Mesenchymal stem cell (in vitro differentiated cells and primary cell): Measurements from ENCODE around the gene ATP5F1D.

Experiments
- DNase-seq: peaks from one replicate; pipeline ENCODE4 v3.0.0-alpha.2; 2013
- H2AFZ ChIP-seq: one replicate; pipeline ENCODE4 v1.6.1; 2013; ENCODE audit warnings: low read depth, mild to moderate bottlenecking, control low read depth, inconsistent platforms, low read length, moderate library complexity
- H2AK5ac ChIP-seq: 2 replicates; pipeline ENCODE4 v1.6.1; 2013; ENCODE audit warnings: low read length, moderate library complexity, mild to moderate bottlenecking, inconsistent platforms; ENCODE audit not compliant: severe bottlenecking
- H2BK120ac ChIP-seq: one replicate; pipeline ENCODE4 v1.6.1; 2013; ENCODE audit warnings: low read depth, mild to moderate bottlenecking, inconsistent platforms, low read length, moderate library complexity
- H2BK12ac ChIP-seq, 2 experiments: one replicate each; pipeline ENCODE4 v1.6.1; 2013; ENCODE audit warnings: inconsistent platforms in 2 of 2, low read length in 2 of 2, mild to moderate bottlenecking in 2 of 2, moderate library complexity in 2 of 2, control low read depth in 1 of 2
- H2BK15ac ChIP-seq: one replicate; pipeline ENCODE4 v1.6.1; 2013; ENCODE audit warnings: mild to moderate bottlenecking, low read depth, inconsistent platforms; ENCODE audit not compliant: poor library complexity, severe bottlenecking
- H2BK5ac ChIP-seq: 2 replicates; pipeline ENCODE4 v1.6.1; 2013; ENCODE audit warnings: low read depth, mild to moderate bottlenecking, low read length, control low read depth, inconsistent platforms; ENCODE audit not compliant: poor library complexity, severe bottlenecking
- H3K14ac ChIP-seq, 2 experiments: one replicate each; pipeline ENCODE4 v1.6.1; 2013; ENCODE audit warnings: inconsistent platforms in 2 of 2, low read length in 2 of 2, control low read depth in 1 of 2, mild to moderate bottlenecking in 1 of 2, moderate library complexity in 1 of 2
- H3K18ac ChIP-seq, 2 experiments: one replicate each; pipeline ENCODE4 v1.6.1; 2013; ENCODE audit warnings: inconsistent platforms in 2 of 2, low read length in 2 of 2, control low read depth in 1 of 2, low read depth in 1 of 2, mild to moderate bottlenecking in 1 of 2
- H3K23ac ChIP-seq, 2 experiments: one replicate each; pipeline ENCODE4 v1.6.1; 2013; ENCODE audit warnings: inconsistent platforms in 2 of 2, low read length in 2 of 2, mild to moderate bottlenecking in 2 of 2, moderate library complexity in 2 of 2, control low read depth in 1 of 2
- H3K27ac ChIP-seq: 2 replicates; pipeline ENCODE4 v1.5.1; 2013; ENCODE audit warnings: mild to moderate bottlenecking, moderate library complexity, low read length, control low read depth, inconsistent platforms; ENCODE audit not compliant: poor library complexity, severe bottlenecking
- H3K27me3 ChIP-seq, 2 experiments: 2 replicates each; pipeline versions ENCODE4 v1.6.1 to v1.7.0; 2013; ENCODE audit warnings: low read length in 2 of 2, mild to moderate bottlenecking in 2 of 2, moderate library complexity in 2 of 2, control low read depth in 1 of 2, inconsistent platforms in 1 of 2; ENCODE audit not compliant: control insufficient read depth in 1 of 2, insufficient read depth in 1 of 2
- H3K36me3 ChIP-seq, 2 experiments: 2 replicates each; pipeline versions ENCODE4 v1.6.1 to v1.7.0; 2013; ENCODE audit warnings: low read length in 2 of 2, control low read depth in 1 of 2, inconsistent platforms in 1 of 2, low read depth in 1 of 2, mild to moderate bottlenecking in 1 of 2; ENCODE audit not compliant: insufficient read depth in 2 of 2, control insufficient read depth in 1 of 2
- H3K4ac ChIP-seq, 2 experiments: one replicate each; pipeline ENCODE4 v1.6.1; 2013; ENCODE audit warnings: inconsistent platforms in 2 of 2, low read length in 2 of 2, mild to moderate bottlenecking in 2 of 2, moderate library complexity in 2 of 2, control low read depth in 1 of 2, low read depth in 1 of 2
- H3K4me1 ChIP-seq: 2 replicates; pipeline ENCODE4 v1.6.1; 2013; ENCODE audit warnings: low read depth, low read length, control low read depth; ENCODE audit not compliant: control insufficient read depth, insufficient read depth
- H3K4me2 ChIP-seq: 2 replicates; pipeline ENCODE4 v1.6.1; 2013; ENCODE audit warnings: low read length, mild to moderate bottlenecking, inconsistent platforms; ENCODE audit not compliant: poor library complexity, severe bottlenecking
- H3K4me3 ChIP-seq, 2 experiments: 2 replicates each; pipeline versions ENCODE4 v1.5.1 to v1.7.0; 2013; ENCODE audit warnings: low read length in 2 of 2, mild to moderate bottlenecking in 2 of 2, control low read depth in 1 of 2, low read depth in 1 of 2; ENCODE audit not compliant: insufficient read depth in 1 of 2
- H3K79me1 ChIP-seq: replicated peaks from 2 replicates; pipeline ENCODE4 v1.6.1; 2013; ENCODE audit warnings: mild to moderate bottlenecking, control low read depth, low read length, inconsistent platforms; ENCODE audit not compliant: poor library complexity, severe bottlenecking
- H3K9ac ChIP-seq: 2 replicates; pipeline ENCODE4 v1.7.0; 2013; ENCODE audit warnings: mild to moderate bottlenecking, low read length, moderate library complexity
- H3K9me3 ChIP-seq: 2 replicates; pipeline ENCODE4 v1.7.0; 2013; ENCODE audit warnings: mild to moderate bottlenecking, low read length; ENCODE audit not compliant: control insufficient read depth
- H4K8ac ChIP-seq: one replicate; pipeline ENCODE4 v1.6.1; 2013; ENCODE audit warnings: inconsistent platforms, mild to moderate bottlenecking, low read length, moderate library complexity
- H4K91ac ChIP-seq: one replicate; pipeline ENCODE4 v1.6.1; 2013; ENCODE audit warnings: mild to moderate bottlenecking, low read length, inconsistent platforms
- WGBS: methylation state at CpG from one replicate; pipeline ENCODE4 v1.1.7; 2013; ENCODE audit warnings: mixed read lengths; 5-methylcytosine and 5-hydroxymethylcytosine counted together

ATP5F1D gene

GRCh38 chr19:1273263-1274041, 31.9 kb downstream of the ATP5F1D start:
- Histone ChIP-seq H3K18ac (no peak overlapping the region), H3K4me3 (peak overlapping the region in 1 of 2 experiments; percentile 24), H3K4me1 (peaks cover 50% of the 10 kb centered on the region), H2BK12ac (no peak overlapping the region), H3K4ac (no peak overlapping the region), H4K8ac (peak overlapping the region; percentile 60), H2AK5ac (no peak overlapping the region), H2AFZ (no peak overlapping the region), H2BK15ac (no peak overlapping the region), H3K27ac (peak overlapping the region; percentile 8), H3K9ac (peak overlapping the region; percentile 94), H3K4me2 (no peak overlapping the region), H3K27me3 (no peaks in the 10 kb centered on the region), H2BK120ac (no peak overlapping the region), H3K14ac (no peak overlapping the region), H3K79me1 (peaks cover 15% of the 10 kb centered on the region), H3K36me3 (peaks cover 52 to 63% of the 10 kb centered on the region in 2 experiments), H4K91ac (peak overlapping the region; percentile 65), H3K23ac (no peak overlapping the region), H2BK5ac (no peak overlapping the region), H3K9me3 (no peaks in the 10 kb centered on the region)
- 94% methylated on average over 25 of the region's 25 CpGs for whole genome bisulfite sequencing
- no peak for DNase-seq

GRCh38 chr19:1274081-1274851, 32.7 kb downstream of the ATP5F1D start:
- no peaks in the 10 kb centered on the region for H3K27me3 ChIP-seq
- no peaks in the 10 kb centered on the region for H3K9me3 ChIP-seq
- peak overlapping the region; percentile 15 for H3K27ac ChIP-seq
- H2AFZ ChIP-seq: no peak overlapping the region
- H4K91ac ChIP-seq: no peak overlapping the region
- no peak overlapping the region for H3K18ac ChIP-seq
- H2AK5ac ChIP-seq: no peak overlapping the region
- no peak for DNase-seq
- 94% methylated on average over 43 of the region's 46 CpGs for WGBS
- peaks cover 46% of the 10 kb centered on the region for H3K4me1 ChIP-seq
- H3K14ac ChIP-seq: no peak overlapping the region
- no peak overlapping the region for H2BK5ac ChIP-seq
- no peak overlapping the region for H2BK12ac ChIP-seq
- peaks cover 58 to 70% of the 10 kb centered on the region in 2 experiments for H3K36me3 ChIP-seq
- peak overlapping the region; percentile 37 for H2BK15ac ChIP-seq
- peaks cover 19% of the 10 kb centered on the region for H3K79me1 ChIP-seq
- H3K4me2 ChIP-seq: no peak overlapping the region
- peak overlapping the region; percentile 94 for H3K9ac ChIP-seq
- H4K8ac ChIP-seq: peak overlapping the region; percentile 39
- peak overlapping the region in 1 of 2 experiments; percentile 88 for H3K4me3 ChIP-seq
- no peak overlapping the region for H3K23ac ChIP-seq
- peak overlapping the region in 1 of 2 experiments; percentile 57 for H3K4ac ChIP-seq
- H2BK120ac ChIP-seq: no peak overlapping the region

- no peak overlapping the region for H2AK5ac ChIP-seq
- peaks cover 22% of the 10 kb centered on the region for H3K79me1 ChIP-seq
- peak overlapping the region; percentile 94 for H3K9ac ChIP-seq
- no peaks in the 10 kb centered on the region for H3K9me3 ChIP-seq
- peak overlapping the region; percentile 25 for H4K91ac ChIP-seq
- peak overlapping the region; percentile 24 to 57 for H3K4ac ChIP-seq
- H2BK15ac ChIP-seq: peak overlapping the region; percentile 37
- H3K4me1 ChIP-seq: peaks cover 46% of the 10 kb centered on the region
- H3K18ac ChIP-seq: peak overlapping the region; percentile 48 to 56
- peak overlapping the region; percentile 46 for H2BK120ac ChIP-seq
- no peak overlapping the region for H3K14ac ChIP-seq
- no peak for DNase-seq
- peak overlapping the region; percentile 37 for H3K27ac ChIP-seq
- H2AFZ ChIP-seq: no peak overlapping the region
- H3K23ac ChIP-seq: no peak overlapping the region
- H3K4me3 ChIP-seq: peak overlapping the region; percentile 45 to 88
- H4K8ac ChIP-seq: peak overlapping the region; percentile 93
- H3K27me3 ChIP-seq: no peaks in the 10 kb centered on the region
- H3K36me3 ChIP-seq: peaks cover 62 to 76% of the 10 kb centered on the region in 2 experiments
- H2BK5ac ChIP-seq: peak overlapping the region; percentile 45
- H2BK12ac ChIP-seq: no peak overlapping the region
- peak overlapping the region; percentile 61 for H3K4me2 ChIP-seq
- 56% methylated on average over 42 of the region's 44 CpGs for WGBS
Measured at GRCh38 chr19:1274852-1275259, 33.3 kb downstream of the ATP5F1D start.
